ENCODE data around the gene CARD6. TPM values are rescaled to one million over a fixed set of nuclear protein-coding genes. Genes with fewer than 3 reads are reported as not detected.

CARD6 gene
- total and polyA plus RNA-seq, 9 of the 15 experiments (the other 6 are each of a cell fraction or from before 2014, with no cell fraction given) = 3.5 to 8.3 (median 5.9) TPM

- TF ChIP-seq E2F6 (IDR thresholded peaks at IDR 0.05; ENCODE audit: borderline replicate concordance in 1 of 2, extremely low read depth in 1 of 2, insufficient read depth in 1 of 2, insufficient read length in 1 of 2, low read depth in 1 of 2, low read length in 1 of 2, poor library complexity in 1 of 2, severe bottlenecking in 1 of 2) = no peak
- no peak for TF ChIP-seq ARHGAP35 (IDR thresholded peaks at IDR 0.05; ENCODE audit: partially characterized antibody)
- TF ChIP-seq POLR2B (IDR thresholded peaks at IDR 0.05; ENCODE audit: low read depth, partially characterized antibody) = peak; percentile 9
- no peak for TF ChIP-seq FIP1L1 (IDR thresholded peaks at IDR 0.05; ENCODE audit: low read depth, low read length, poor library complexity, severe bottlenecking)
- TF ChIP-seq PHF20 (IDR thresholded peaks at IDR 0.05; ENCODE audit: partially characterized antibody) = no peak
- TF ChIP-seq KDM1A (IDR thresholded peaks at IDR 0.05) = no peak; a peak in 1 of 4 replicates
- no peak for TF ChIP-seq TCF3 (CRISPR knock-in tag; IDR thresholded peaks at IDR 0.05)
- no peak for TF ChIP-seq IFI16 (CRISPR knock-in tag; IDR thresholded peaks at IDR 0.05)
- TF ChIP-seq ILK (tag; IDR thresholded peaks at IDR 0.05; ENCODE audit: borderline replicate concordance, low read depth) = no peak
- TF ChIP-seq GABPA (tag; conservative IDR thresholded peaks at IDR 0.05; ENCODE audit: low read depth) = no peak
- TF ChIP-seq CGGBP1 (CRISPR knock-in tag; IDR thresholded peaks at IDR 0.05) = peak; percentile 22
- no peak for TF ChIP-seq SRF (CRISPR knock-in tag; IDR thresholded peaks at IDR 0.05)
- no peak for TF ChIP-seq RBM34 (IDR thresholded peaks at IDR 0.05; ENCODE audit: borderline replicate concordance, insufficient read depth, low read length)
- no peak for TF ChIP-seq CREB3 (tag; conservative IDR thresholded peaks at IDR 0.05; ENCODE audit: low read depth)
- no peak for TF ChIP-seq ZBTB12 (CRISPR knock-in tag; IDR thresholded peaks at IDR 0.05)
- TF ChIP-seq ATF7 (IDR thresholded peaks at IDR 0.05) = no peak
- no peak for TF ChIP-seq POLR3G (IDR thresholded peaks at IDR 0.05; ENCODE audit: extremely low read depth, insufficient read length, insufficient replicate concordance)
- no peak for TF ChIP-seq MCM5 (IDR thresholded peaks at IDR 0.05; ENCODE audit: low read depth)
Measured at GRCh38 chr5:40827188-40827977, 13.8 kb upstream of the CARD6 start (continued).
